GM12874 (cell line): ENCODE data around the gene NBEAL2.

Source experiments
- CTCF ChIP-seq: IDR thresholded peaks from 2 replicates; pipeline ENCODE4 v1.5.1; 2011; ENCODE audit warnings: low read depth, mild to moderate bottlenecking, control low read depth, low read length, moderate library complexity; ENCODE audit not compliant: insufficient read depth

Gene NBEAL2

GRCh38 chr3:46970391-46971091, 8.9 kb upstream of the NBEAL2 start:
- TF ChIP-seq CTCF, result no peak

- no peak for TF ChIP-seq CTCF
Measured at GRCh38 chr3:46971151-46971550, 8.3 kb upstream of the NBEAL2 start.

GRCh38 chr3:46971742-46972141, 7.7 kb upstream of the NBEAL2 start:
- TF ChIP-seq CTCF, result no peak

GRCh38 chr3:46972396-46972795, 7.1 kb upstream of the NBEAL2 start:
- no peak for TF ChIP-seq CTCF

- TF ChIP-seq CTCF, result no peak
Measured at GRCh38 chr3:46974421-46975171, 4.9 kb upstream of the NBEAL2 start.

- TF ChIP-seq CTCF, result no peak
Measured at GRCh38 chr3:46976326-46977190, 2.9 kb upstream of the NBEAL2 start, which contains the start of gene CCDC12. Gene CCDC12, minus strand, starts transcription at chr3:46976745. Its CDS starts 13 bp downstream, at chr3:46976732.

GRCh38 chr3:46977811-46978195, 1.7 kb upstream of the NBEAL2 start:
- no peak for TF ChIP-seq CTCF
